Measurements from ENCODE around the gene FLT4.
"Not testable (repeated sequence)": the region's sequence is repeated elsewhere in the genome, so short reads cannot be mapped to it uniquely, and the experiment has no call there.

FLT4 gene

GRCh38 chr5:180684623-180685161 lies 35.3 kb upstream of the FLT4 start:
- Histone ChIP-seq H3K27ac (ENCODE audit: low read depth, low read length, poor library complexity, severe bottlenecking) (no peak overlapping the region), H3K9ac (ENCODE audit: low read length) (no peak overlapping the region), H4K20me1 (ENCODE audit: insufficient read depth, low read length) (no peaks in the 10 kb centered on the region), H3K27me3 (ENCODE audit: insufficient read depth, low read length) (no peaks in the 10 kb centered on the region; the same call in 1 of the 2 replicates), H3K4me2 (ENCODE audit: low read length) (no peak overlapping the region), H3F3A (ENCODE audit: insufficient read depth, low read length) (no peaks in the 10 kb centered on the region), H3K36me3 (ENCODE audit: insufficient read depth, low read length) (no peaks in the 10 kb centered on the region), H3K9me2 (ENCODE audit: low read depth, low read length) (no peaks in the 10 kb centered on the region), H3K79me2 (ENCODE audit: insufficient read depth, low read length) (no peaks in the 10 kb centered on the region), H2AFZ (ENCODE audit: low read length) (no peak overlapping the region), H3K4me3 (ENCODE audit: low read depth, low read length, poor library complexity, severe bottlenecking) (no peak overlapping the region), H3K9me3 (ENCODE audit: low read length) (no peaks in the 10 kb centered on the region), H3K4me1 (ENCODE audit: insufficient read depth, low read length, severe bottlenecking) (no peaks in the 10 kb centered on the region)
- TF ChIP-seq CTCF (IDR thresholded peaks at IDR 0.05; ENCODE audit: low read length) (no peak), EZH2 (IDR thresholded peaks at IDR 0.05; ENCODE audit: borderline replicate concordance, low read length) (no peak)

- Histone ChIP-seq H3K9me3 (ENCODE audit: low read length) (no peaks in the 10 kb centered on the region), H3K79me2 (ENCODE audit: insufficient read depth, low read length) (no peaks in the 10 kb centered on the region), H3K36me3 (ENCODE audit: insufficient read depth, low read length) (no peaks in the 10 kb centered on the region), H3K4me2 (ENCODE audit: low read length) (no peak overlapping the region), H3K9me2 (ENCODE audit: low read depth, low read length) (no peaks in the 10 kb centered on the region), H3K4me3 (ENCODE audit: low read depth, low read length, poor library complexity, severe bottlenecking) (no peak overlapping the region), H3K27me3 (ENCODE audit: insufficient read depth, low read length) (no peaks in the 10 kb centered on the region; the same call in 1 of the 2 replicates), H3K9ac (ENCODE audit: low read length) (no peak overlapping the region), H4K20me1 (ENCODE audit: insufficient read depth, low read length) (no peaks in the 10 kb centered on the region), H2AFZ (ENCODE audit: low read length) (no peak overlapping the region), H3K4me1 (ENCODE audit: insufficient read depth, low read length, severe bottlenecking) (no peaks in the 10 kb centered on the region), H3K27ac (ENCODE audit: low read depth, low read length, poor library complexity, severe bottlenecking) (no peak overlapping the region), H3F3A (ENCODE audit: insufficient read depth, low read length) (no peaks in the 10 kb centered on the region)
- no peak for TF ChIP-seq EZH2 (IDR thresholded peaks at IDR 0.05; ENCODE audit: borderline replicate concordance, low read length)
Measured at GRCh38 chr5:180683220-180683922, 34.0 kb upstream of the FLT4 start.

GRCh38 chr5:180682560-180682959 lies 33.2 kb upstream of the FLT4 start:
- TF ChIP-seq EZH2 (IDR thresholded peaks at IDR 0.05; ENCODE audit: borderline replicate concordance, low read length) = no peak
- TF ChIP-seq CTCF (IDR thresholded peaks at IDR 0.05; ENCODE audit: low read length) = no peak
- Histone ChIP-seq H3K9me2 (ENCODE audit: low read depth, low read length) (no peaks in the 10 kb centered on the region), H3K36me3 (ENCODE audit: insufficient read depth, low read length) (no peaks in the 10 kb centered on the region), H3K4me2 (ENCODE audit: low read length) (no peak overlapping the region), H4K20me1 (ENCODE audit: insufficient read depth, low read length) (no peaks in the 10 kb centered on the region), H2AFZ (ENCODE audit: low read length) (no peak overlapping the region), H3K4me3 (ENCODE audit: low read depth, low read length, poor library complexity, severe bottlenecking) (no peak overlapping the region), H3K27me3 (ENCODE audit: insufficient read depth, low read length) (no peaks in the 10 kb centered on the region; the same call in 1 of the 2 replicates), H3F3A (ENCODE audit: insufficient read depth, low read length) (no peaks in the 10 kb centered on the region), H3K4me1 (ENCODE audit: insufficient read depth, low read length, severe bottlenecking) (no peaks in the 10 kb centered on the region), H3K79me2 (ENCODE audit: insufficient read depth, low read length) (no peaks in the 10 kb centered on the region), H3K9ac (ENCODE audit: low read length) (no peak overlapping the region), H3K27ac (ENCODE audit: low read depth, low read length, poor library complexity, severe bottlenecking) (no peak overlapping the region), H3K9me3 (ENCODE audit: low read length) (no peaks in the 10 kb centered on the region)

- not testable (repeated sequence) for H3F3A ChIP-seq (ENCODE audit: insufficient read depth, low read length); H3K36me3 ChIP-seq (ENCODE audit: insufficient read depth, low read length); H3K27me3 ChIP-seq (ENCODE audit: insufficient read depth, low read length)
Measured at GRCh38 chr5:180682008-180682407, 32.6 kb upstream of the FLT4 start.

GRCh38 chr5:180678319-180678718 lies 28.9 kb upstream of the FLT4 start:
- not testable (repeated sequence) for H3K27ac ChIP-seq (ENCODE audit: low read depth, low read length, poor library complexity, severe bottlenecking); H3K4me1 ChIP-seq (ENCODE audit: insufficient read depth, low read length, severe bottlenecking); H3K9ac ChIP-seq (ENCODE audit: low read length)

More at GRCh38 chr5:180682008-180682407, 32.6 kb upstream of the FLT4 start:
- not testable (repeated sequence) for H3K4me1 ChIP-seq (ENCODE audit: insufficient read depth, low read length, severe bottlenecking); H3K4me3 ChIP-seq (ENCODE audit: low read depth, low read length, poor library complexity, severe bottlenecking); H3K27ac ChIP-seq (ENCODE audit: low read depth, low read length, poor library complexity, severe bottlenecking); H3K9me3 ChIP-seq (ENCODE audit: low read length); H4K20me1 ChIP-seq (ENCODE audit: insufficient read depth, low read length); H3K9me2 ChIP-seq (ENCODE audit: low read depth, low read length); H2AFZ ChIP-seq (ENCODE audit: low read length); H3K9ac ChIP-seq (ENCODE audit: low read length); H3K79me2 ChIP-seq (ENCODE audit: insufficient read depth, low read length); H3K4me2 ChIP-seq (ENCODE audit: low read length)

More at GRCh38 chr5:180678319-180678718, 28.9 kb upstream of the FLT4 start:
- H3K9me2 ChIP-seq (ENCODE audit: low read depth, low read length); H3K79me2 ChIP-seq (ENCODE audit: insufficient read depth, low read length); H3K27me3 ChIP-seq (ENCODE audit: insufficient read depth, low read length); H3K36me3 ChIP-seq (ENCODE audit: insufficient read depth, low read length); H3K4me2 ChIP-seq (ENCODE audit: low read length); H3K9me3 ChIP-seq (ENCODE audit: low read length); H2AFZ ChIP-seq (ENCODE audit: low read length); H3K4me3 ChIP-seq (ENCODE audit: low read depth, low read length, poor library complexity, severe bottlenecking); H3F3A ChIP-seq (ENCODE audit: insufficient read depth, low read length); H4K20me1 ChIP-seq (ENCODE audit: insufficient read depth, low read length): not testable (repeated sequence)
